Naive thymus-derived CD8-positive, alpha-beta T cell (primary cell): ENCODE data around the gene KCND2. TPM values are rescaled to one million over a fixed set of nuclear protein-coding genes. Genes with fewer than 3 reads are reported as not detected.
"Not testable (repeated sequence)": the region's sequence is repeated elsewhere in the genome, so short reads cannot be mapped to it uniquely, and the experiment has no call there.

Experiments
- ATAC-seq, 2 donors: fragments of 150-1000 bp; cut with Tn5 transposase in 1 of 2; sonication (Bioruptor Pico), chemical (Tn5 transposase) in 1 of 2; 1 replicate in 1 of 2; 2 replicates in 1 of 2; pipeline ENCODE4 v1.10.0; 2021; ENCODE audit warnings: mild to moderate bottlenecking in 2 of 2, moderate library complexity in 2 of 2
- POLR2A ChIA-PET: fragments of 350-600 bp; sonication (Branson Sonifier 250); formaldehyde crosslinking; loops from one replicate; lab custom pipeline; 2021; ENCODE audit warnings: antibody characterized with exemption; lab: Charles Lee
- DNase-seq, 10 donors: peaks; one replicate each; pipeline versions ENCODE4 v3.0.0 to v3.0.0-alpha.2; 2020 to 2022
- H3K27ac Mint-ChIP-seq, 10 donors: one replicate each; pipeline ENCODE4 v1.8.0; 2020 to 2022; ENCODE audit warnings: mild to moderate bottlenecking in 10 of 10, mixed read lengths in 10 of 10, moderate library complexity in 4 of 10, inconsistent platforms in 1 of 10
- H3K27me3 Mint-ChIP-seq, 5 donors: one replicate each; pipeline ENCODE4 v1.8.0; 2021 to 2022; ENCODE audit warnings: mixed read lengths in 5 of 5
- H3K36me3 Mint-ChIP-seq, 3 donors: one replicate each; pipeline ENCODE4 v1.8.0; 2020 to 2022; ENCODE audit warnings: mixed read lengths in 3 of 3, mild to moderate bottlenecking in 2 of 3, inconsistent platforms in 1 of 3
- H3K4me1 Mint-ChIP-seq, 4 donors: one replicate each; pipeline ENCODE4 v1.8.0; 2021 to 2022; ENCODE audit warnings: mixed read lengths in 4 of 4
- H3K4me3 Mint-ChIP-seq, 10 donors: one replicate each; pipeline ENCODE4 v1.8.0; 2020 to 2022; ENCODE audit warnings: mild to moderate bottlenecking in 10 of 10, mixed read lengths in 10 of 10, moderate library complexity in 6 of 10, inconsistent platforms in 1 of 10
- H3K9me3 Mint-ChIP-seq, 9 donors: one replicate each; pipeline ENCODE4 v1.8.0; 2020 to 2022; ENCODE audit warnings: mixed read lengths in 9 of 9, mild to moderate bottlenecking in 3 of 9, inconsistent platforms in 1 of 9, moderate library complexity in 1 of 9
- polyA plus RNA-seq, 3 donors: library from polyadenylated mRNA; unstranded; fragments of 300-500 nt; fragmentation: Illumina TruSeq; gene quantifications; one replicate each; pipeline ENCODE4 v1.2.3, GENCODE V29; 2021
- total RNA-seq, 8 experiments: library from RNA in 2 of 8; stranded (reverse) in 2 of 8; gene quantifications; one replicate each; pipeline ENCODE4 v1.2.3 and lab custom pipeline; 2021 to 2026

Gene KCND2
- total and polyA plus RNA-seq, 5 experiments from 2014 or later, result not detected

GRCh38 chr7:120539321-120539720, 266.3 kb downstream of the KCND2 start:
- POLR2A ChIA-PET, result no interaction called here
- no peak for DNase-seq
- H3K27ac Mint-ChIP-seq, result no peak overlapping the region
- H3K4me3 Mint-ChIP-seq, result no peak overlapping the region
- H3K36me3 Mint-ChIP-seq, result no peaks in the 10 kb centered on the region
- no peaks in the 10 kb centered on the region for H3K27me3 Mint-ChIP-seq
- no peak for ATAC-seq
- H3K4me1 Mint-ChIP-seq, result no peaks in the 10 kb centered on the region
- peaks cover 0 to 5% (median 0%) of the 10 kb centered on the region in 9 donors for H3K9me3 Mint-ChIP-seq

- ATAC-seq (no peak), DNase-seq (no peak)
- no peaks in the 10 kb centered on the region for H3K4me1 Mint-ChIP-seq
- no peaks in the 10 kb centered on the region for H3K27me3 Mint-ChIP-seq
- POLR2A ChIA-PET, result no interaction called here
- H3K4me3 Mint-ChIP-seq, result no peak overlapping the region
- H3K27ac Mint-ChIP-seq, result no peak overlapping the region
- H3K9me3 Mint-ChIP-seq, result peaks cover 0 to 20% (median 0%) of the 10 kb centered on the region in 9 donors
- no peaks in the 10 kb centered on the region for H3K36me3 Mint-ChIP-seq
These were observed 274.6 kb downstream of the KCND2 start for GRCh38 chr7:120547605-120548004.

- ATAC-seq (no peak), DNase-seq (no peak)
- Mint-ChIP-seq H3K4me3 (no peak overlapping the region), H3K27me3 (no peaks in the 10 kb centered on the region), H3K9me3 (peaks cover 0 to 10% (median 0%) of the 10 kb centered on the region in 9 donors), H3K36me3 (no peaks in the 10 kb centered on the region), H3K27ac (no peak overlapping the region), H3K4me1 (no peaks in the 10 kb centered on the region)
- POLR2A ChIA-PET, result no interaction called here
These were observed 277.6 kb downstream of the KCND2 start for GRCh38 chr7:120550494-120551048.

GRCh38 chr7:120553491-120553890, 280.5 kb downstream of the KCND2 start:
- Mint-ChIP-seq H3K27ac (no peak overlapping the region), H3K4me3 (no peak overlapping the region), H3K27me3 (no peaks in the 10 kb centered on the region), H3K36me3 (no peaks in the 10 kb centered on the region), H3K4me1 (no peaks in the 10 kb centered on the region), H3K9me3 (peaks cover 0 to 2% (median 0%) of the 10 kb centered on the region in 9 donors)
- POLR2A ChIA-PET, result no interaction called here
- DNase-seq, result no peak
- ATAC-seq, result no peak

- Mint-ChIP-seq H3K27me3 (no peaks in the 10 kb centered on the region), H3K4me1 (no peaks in the 10 kb centered on the region), H3K36me3 (no peaks in the 10 kb centered on the region), H3K9me3 (no peaks in the 10 kb centered on the region), H3K27ac (no peak overlapping the region), H3K4me3 (no peak overlapping the region)
- ATAC-seq (no peak), DNase-seq (no peak)
- POLR2A ChIA-PET, result no interaction called here
These were observed 282.1 kb downstream of the KCND2 start for GRCh38 chr7:120554960-120555571.

GRCh38 chr7:120564145-120564544, 291.2 kb downstream of the KCND2 start:
- DNase-seq (no peak), ATAC-seq (no peak)
- Mint-ChIP-seq H3K27ac (no peak overlapping the region), H3K36me3 (no peaks in the 10 kb centered on the region), H3K9me3 (peaks cover 0 to 10% (median 0%) of the 10 kb centered on the region in 9 donors), H3K27me3 (peaks cover 0 to 2% (median 0%) of the 10 kb centered on the region in 5 donors), H3K4me1 (no peaks in the 10 kb centered on the region), H3K4me3 (no peak overlapping the region)
- POLR2A ChIA-PET, result no interaction called here

GRCh38 chr7:120567204-120567603, 294.2 kb downstream of the KCND2 start:
- no peak overlapping the region for H3K27ac Mint-ChIP-seq
- POLR2A ChIA-PET, result no interaction called here

GRCh38 chr7:120578657-120579056, 305.7 kb downstream of the KCND2 start:
- POLR2A ChIA-PET, H3K36me3 Mint-ChIP-seq, ATAC-seq, H3K4me3 Mint-ChIP-seq, DNase-seq, H3K4me1 Mint-ChIP-seq, H3K27ac Mint-ChIP-seq, H3K27me3 Mint-ChIP-seq: not testable (repeated sequence)
- peaks cover 0 to 12% (median 2%) of the 10 kb centered on the region in 9 donors for H3K9me3 Mint-ChIP-seq

More at GRCh38 chr7:120567204-120567603, 294.2 kb downstream of the KCND2 start:
- Mint-ChIP-seq H3K9me3 (peaks cover 0 to 10% (median 0%) of the 10 kb centered on the region in 9 donors), H3K27me3 (no peaks in the 10 kb centered on the region), H3K36me3 (no peaks in the 10 kb centered on the region), H3K4me3 (no peak overlapping the region), H3K4me1 (no peaks in the 10 kb centered on the region)
- DNase-seq (no peak), ATAC-seq (no peak)

GRCh38 chr7:120582916-120583315, 309.9 kb downstream of the KCND2 start:
- Mint-ChIP-seq H3K36me3 (no peaks in the 10 kb centered on the region), H3K27me3 (no peaks in the 10 kb centered on the region), H3K27ac (no peak overlapping the region), H3K4me1 (no peaks in the 10 kb centered on the region), H3K4me3 (no peak overlapping the region), H3K9me3 (peaks cover 0 to 22% (median 0%) of the 10 kb centered on the region in 9 donors)
- ATAC-seq, result no peak
- DNase-seq, result no peak
- POLR2A ChIA-PET, result no interaction called here

- no peak overlapping the region for H3K27ac Mint-ChIP-seq
- POLR2A ChIA-PET, result no interaction called here
- ATAC-seq (no peak), DNase-seq (no peak)
- H3K4me1 Mint-ChIP-seq, result no peaks in the 10 kb centered on the region
- no peak overlapping the region for H3K4me3 Mint-ChIP-seq
- H3K9me3 Mint-ChIP-seq, result peaks cover 0 to 22% (median 0%) of the 10 kb centered on the region in 9 donors
- no peaks in the 10 kb centered on the region for H3K36me3 Mint-ChIP-seq
- H3K27me3 Mint-ChIP-seq, result no peaks in the 10 kb centered on the region
These were observed 311.1 kb downstream of the KCND2 start for GRCh38 chr7:120583899-120584586.

GRCh38 chr7:120586571-120586970, 313.6 kb downstream of the KCND2 start:
- POLR2A ChIA-PET, result no interaction called here
- no peaks in the 10 kb centered on the region for H3K27me3 Mint-ChIP-seq
- H3K36me3 Mint-ChIP-seq, result no peaks in the 10 kb centered on the region
- no peak for ATAC-seq
- no peak overlapping the region for H3K27ac Mint-ChIP-seq
- no peaks in the 10 kb centered on the region for H3K4me1 Mint-ChIP-seq
- no peak overlapping the region for H3K4me3 Mint-ChIP-seq
- peaks cover 0 to 22% (median 0%) of the 10 kb centered on the region in 9 donors for H3K9me3 Mint-ChIP-seq
- DNase-seq, result no peak

- DNase-seq (no peak), ATAC-seq (no peak)
- Mint-ChIP-seq H3K27ac (no peak overlapping the region), H3K9me3 (peaks cover 0 to 16% (median 0%) of the 10 kb centered on the region in 9 donors), H3K27me3 (no peaks in the 10 kb centered on the region), H3K4me1 (no peaks in the 10 kb centered on the region), H3K36me3 (no peaks in the 10 kb centered on the region), H3K4me3 (no peak overlapping the region)
- POLR2A ChIA-PET, result no interaction called here
These were observed 314.3 kb downstream of the KCND2 start for GRCh38 chr7:120587243-120587642.

- Mint-ChIP-seq H3K9me3 (peaks cover 0 to 10% (median 0%) of the 10 kb centered on the region in 9 donors), H3K36me3 (no peaks in the 10 kb centered on the region), H3K27ac (no peak overlapping the region), H3K27me3 (no peaks in the 10 kb centered on the region), H3K4me3 (no peak overlapping the region), H3K4me1 (no peaks in the 10 kb centered on the region)
- no peak for DNase-seq
- no peak for ATAC-seq
- POLR2A ChIA-PET, result no interaction called here
These were observed 315.4 kb downstream of the KCND2 start for GRCh38 chr7:120588416-120588815.
